ENCODE results near the gene PRSS38.

PRSS38 gene

GRCh38 chr1:227891223-227891954 is 75.9 kb downstream of the PRSS38 start:
- no peak overlapping the region for H3K4me3 ChIP-seq (ENCODE audit: low read depth, low read length)
- no peaks in the 10 kb centered on the region for H3K9me3 ChIP-seq (ENCODE audit: control insufficient read depth, insufficient read depth, low read depth, low read length)
- H3K27ac ChIP-seq (ENCODE audit: extremely low read depth, low read depth, low read length), result no peak overlapping the region
- TF ChIP-seq GLIS1 (tag by site-specific recombination; IDR thresholded peaks at IDR 0.05) (peak; percentile 86), SETDB1 (IDR thresholded peaks at IDR 0.05; ENCODE audit: insufficient read length, low read length) (no peak), ZNF426 (tag by site-specific recombination; IDR thresholded peaks at IDR 0.05) (no peak), ZXDB (tag by site-specific recombination; IDR thresholded peaks at IDR 0.05) (peak; percentile 86), ZNF280C (tag by site-specific recombination; IDR thresholded peaks at IDR 0.05) (no peak), GLIS2 (tag by site-specific recombination; IDR thresholded peaks at IDR 0.05) (peak; percentile 56), ZIC2 (tag by site-specific recombination; IDR thresholded peaks at IDR 0.05) (peak; percentile 96)
- no peaks in the 10 kb centered on the region for H3K36me3 ChIP-seq (ENCODE audit: control insufficient read depth in 2 of 2, insufficient read depth in 1 of 2, low read length in 2 of 2)
- H3K4me1 ChIP-seq (ENCODE audit: control insufficient read depth, insufficient read depth, low read length), result no peaks in the 10 kb centered on the region
- ChIA-PET POLR2A (no interaction called here), CTCF (no interaction called here)

- H3K27ac ChIP-seq (ENCODE audit: extremely low read depth, low read depth, low read length), result no peak overlapping the region
- ChIA-PET CTCF (no interaction called here), POLR2A (no interaction called here)
- no peak for TF ChIP-seq EGR2 (tag by site-specific recombination; IDR thresholded peaks at IDR 0.05; ENCODE audit: low read depth)
- peak; percentile 7 for TF ChIP-seq ZBTB26 (tag by site-specific recombination; optimal IDR thresholded peaks at IDR 0.05)
- H3K4me1 ChIP-seq (ENCODE audit: control insufficient read depth, insufficient read depth, low read length), result no peaks in the 10 kb centered on the region
- no peaks in the 10 kb centered on the region for H3K36me3 ChIP-seq (ENCODE audit: control insufficient read depth in 2 of 2, insufficient read depth in 1 of 2, low read length in 2 of 2)
- H3K4me3 ChIP-seq (ENCODE audit: low read depth, low read length), result no peak overlapping the region
- H3K9me3 ChIP-seq (ENCODE audit: control insufficient read depth, insufficient read depth, low read depth, low read length), result no peaks in the 10 kb centered on the region
Measured at GRCh38 chr1:227891955-227892488, 76.5 kb downstream of the PRSS38 start.

GRCh38 chr1:227892489-227893299 is 77.2 kb downstream of the PRSS38 start:
- no peaks in the 10 kb centered on the region for H3K36me3 ChIP-seq (ENCODE audit: control insufficient read depth in 2 of 2, insufficient read depth in 1 of 2, low read length in 2 of 2)
- H3K4me1 ChIP-seq (ENCODE audit: control insufficient read depth, insufficient read depth, low read length), result no peaks in the 10 kb centered on the region
- no peak overlapping the region for H3K4me3 ChIP-seq (ENCODE audit: low read depth, low read length)
- CTCF ChIA-PET, result no interaction called here
- POLR2A ChIA-PET, result no interaction called here
- H3K27ac ChIP-seq (ENCODE audit: extremely low read depth, low read depth, low read length), result no peak overlapping the region
- no peaks in the 10 kb centered on the region for H3K9me3 ChIP-seq (ENCODE audit: control insufficient read depth, insufficient read depth, low read depth, low read length)
- TF ChIP-seq ZNF624 (tag by site-specific recombination; IDR thresholded peaks at IDR 0.05) (no peak), SCRT1 (tag by site-specific recombination; IDR thresholded peaks at IDR 0.05; ENCODE audit: borderline replicate concordance) (no peak), ZNF629 (tag by site-specific recombination; IDR thresholded peaks at IDR 0.05) (no peak), ZNF433 (tag by site-specific recombination; IDR thresholded peaks at IDR 0.05; ENCODE audit: low read depth) (no peak), GFI1B (tag by site-specific recombination; IDR thresholded peaks at IDR 0.05) (no peak), ZBTB11 (tag by site-specific recombination; conservative IDR thresholded peaks at IDR 0.05; ENCODE audit: low read depth) (no peak), TSHZ1 (tag by site-specific recombination; IDR thresholded peaks at IDR 0.05; ENCODE audit: borderline replicate concordance) (no peak), ZNF529 (tag by site-specific recombination; IDR thresholded peaks at IDR 0.05; ENCODE audit: insufficient replicate concordance) (no peak), ZNF16 (tag by site-specific recombination; IDR thresholded peaks at IDR 0.05; ENCODE audit: low read depth) (no peak), ZNF621 (tag by site-specific recombination; IDR thresholded peaks at IDR 0.05) (no peak)
